HCT116 (cell line): ENCODE data around the gene ZNF888.
"Not testable (repeated sequence)": the region's sequence is repeated elsewhere in the genome, so short reads cannot be mapped to it uniquely, and the experiment has no call there.

Experiments used
- CEBPB ChIP-seq: IDR thresholded peaks from 2 replicates; pipeline ENCODE4 v1.6.1; 2012; ENCODE audit warnings: low read depth
- CTCF ChIP-seq, 3 experiments: fragments of 200-600 bp in 1 of 3; sonication (generic) in 1 of 3; IDR thresholded peaks in 2 of 3; conservative IDR thresholded peaks in 1 of 3; 2 replicates each; pipeline ENCODE4 v1.5.1; 2012 to 2017; ENCODE audit warnings: low read depth in 2 of 3, low read length in 2 of 3, antibody characterized with exemption in 1 of 3, borderline replicate concordance in 1 of 3, control low read depth in 1 of 3, mild to moderate bottlenecking in 1 of 3, mixed read lengths in 1 of 3, mixed run types in 1 of 3, moderate library complexity in 1 of 3; ENCODE audit not compliant: insufficient read depth in 1 of 3
- EZH2 ChIP-seq: fragments of 200-600 bp; sonication (generic); IDR thresholded peaks from 2 replicates; pipeline ENCODE4 v1.6.1; 2017; ENCODE audit warnings: antibody characterized with exemption, mixed run types
- EZH2phosphoT487 ChIP-seq: fragments of 200-600 bp; IDR thresholded peaks from 2 replicates; pipeline ENCODE4 v1.6.1; 2018; ENCODE audit warnings: antibody characterized with exemption, borderline replicate concordance
- JUND ChIP-seq: IDR thresholded peaks from 2 replicates; pipeline ENCODE4 v1.6.1; 2012
- MAX ChIP-seq: IDR thresholded peaks from 2 replicates; pipeline ENCODE4 v1.6.1; 2012
- POLR2A ChIP-seq: IDR thresholded peaks from 2 replicates; pipeline ENCODE4 v1.7.0; 2011; ENCODE audit warnings: borderline replicate concordance; ENCODE audit not compliant: insufficient read depth, insufficient read length; ENCODE audit errors: extremely low read depth
- POLR2AphosphoS5 ChIP-seq: IDR thresholded peaks from 2 replicates; pipeline ENCODE4 v1.6.1; 2011; ENCODE audit warnings: mild to moderate bottlenecking, low read depth, low read length, moderate library complexity
- RAD21 ChIP-seq: IDR thresholded peaks from 2 replicates; pipeline ENCODE4 v1.6.1; 2012; ENCODE audit warnings: low read depth, mild to moderate bottlenecking
- REST ChIP-seq: IDR thresholded peaks from 2 replicates; pipeline ENCODE4 v1.6.1; 2012; ENCODE audit warnings: low read depth
- SIN3A ChIP-seq: IDR thresholded peaks from 2 replicates; pipeline ENCODE4 v1.6.1; 2012; ENCODE audit warnings: low read depth
- YY1 ChIP-seq: IDR thresholded peaks from 2 replicates; pipeline ENCODE4 v1.6.1; 2011; ENCODE audit warnings: low read length, low read depth, moderate library complexity, mild to moderate bottlenecking; ENCODE audit not compliant: insufficient replicate concordance; ENCODE audit errors: extremely low read depth

- TF ChIP-seq CTCF (IDR thresholded peaks at IDR 0.05 in 2 of 3, conservative IDR thresholded peaks at IDR 0.05 in 1 of 3; ENCODE audit: borderline replicate concordance in 1 of 3, insufficient read depth in 1 of 3, low read depth in 2 of 3, low read length in 2 of 3); POLR2AphosphoS5; YY1; EZH2phosphoT487; EZH2; REST; POLR2A; CEBPB; JUND; MAX; SIN3A; RAD21: not testable (repeated sequence)
Observed at GRCh38 chr19:52940905-52941304, 17.7 kb upstream of the ZNF888 start.
